ENCODE results near the gene ZSWIM4. TPM values are rescaled to one million over a fixed set of nuclear protein-coding genes. Genes with fewer than 3 reads are reported as not detected.

Gene ZSWIM4
- total RNA-seq, 1 experiment from 2014 or later: 7.9 TPM

- peak overlapping the region; percentile 52 for H3K4me3 ChIP-seq
- DNase-seq: no peak
- H3K36me3 ChIP-seq: no peaks in the 10 kb centered on the region
- H3K9me3 ChIP-seq: no peaks in the 10 kb centered on the region
- no peaks in the 10 kb centered on the region for H3K27me3 ChIP-seq
These were observed 71.3 kb downstream of the ZSWIM4 start for GRCh38 chr19:13866463-13867046.

- DNase-seq: no peak
These were observed 73.4 kb downstream of the ZSWIM4 start for GRCh38 chr19:13868663-13869062.

GRCh38 chr19:13869281-13869680 is 74.0 kb downstream of the ZSWIM4 start:
- Histone ChIP-seq H3K36me3 (no peaks in the 10 kb centered on the region), H3K4me3 (no peak overlapping the region), H3K27me3 (no peaks in the 10 kb centered on the region), H3K9me3 (no peaks in the 10 kb centered on the region)
- no peak for DNase-seq

More at GRCh38 chr19:13868663-13869062, 73.4 kb downstream of the ZSWIM4 start:
- Histone ChIP-seq H3K9me3 (no peaks in the 10 kb centered on the region), H3K27me3 (no peaks in the 10 kb centered on the region), H3K4me3 (no peak overlapping the region), H3K36me3 (no peaks in the 10 kb centered on the region)

GRCh38 chr19:13870873-13871272 is 75.6 kb downstream of the ZSWIM4 start:
- DNase-seq: no peak
- Histone ChIP-seq H3K9me3 (no peaks in the 10 kb centered on the region), H3K4me3 (no peak overlapping the region), H3K36me3 (no peaks in the 10 kb centered on the region), H3K27me3 (no peaks in the 10 kb centered on the region)

GRCh38 chr19:13872339-13872694 is 77.1 kb downstream of the ZSWIM4 start:
- H3K4me3 ChIP-seq: no peak overlapping the region

GRCh38 chr19:13872695-13873389 is 77.6 kb downstream of the ZSWIM4 start:
- Histone ChIP-seq H3K4me3 (no peak overlapping the region), H3K9me3 (no peaks in the 10 kb centered on the region), H3K36me3 (no peaks in the 10 kb centered on the region), H3K27me3 (no peaks in the 10 kb centered on the region)
- no peak for DNase-seq

More at GRCh38 chr19:13872339-13872694, 77.1 kb downstream of the ZSWIM4 start:
- no peak for DNase-seq
- H3K27me3 ChIP-seq: no peaks in the 10 kb centered on the region
- H3K9me3 ChIP-seq: no peaks in the 10 kb centered on the region
- H3K36me3 ChIP-seq: no peaks in the 10 kb centered on the region

GRCh38 chr19:13873834-13874515 is 78.7 kb downstream of the ZSWIM4 start:
- no peak for DNase-seq
- H3K36me3 ChIP-seq: no peaks in the 10 kb centered on the region
- no peaks in the 10 kb centered on the region for H3K27me3 ChIP-seq

GRCh38 chr19:13875824-13876223 is 80.6 kb downstream of the ZSWIM4 start:
- Histone ChIP-seq H3K27me3 (no peaks in the 10 kb centered on the region), H3K4me3 (no peak overlapping the region), H3K9me3 (no peaks in the 10 kb centered on the region), H3K36me3 (no peaks in the 10 kb centered on the region)
- DNase-seq: no peak

More at GRCh38 chr19:13873834-13874515, 78.7 kb downstream of the ZSWIM4 start:
- no peak overlapping the region for H3K4me3 ChIP-seq
- no peaks in the 10 kb centered on the region for H3K9me3 ChIP-seq

GRCh38 chr19:13876834-13877233 is 81.6 kb downstream of the ZSWIM4 start, which contains the start of gene NANOS3:
TSS of gene NANOS3 (plus strand) at chr19:13877134. CDS start at chr19:13877249, 115 bp downstream.
- no peaks in the 10 kb centered on the region for H3K27me3 ChIP-seq

GRCh38 chr19:13877303-13877702 is 82.1 kb downstream of the ZSWIM4 start:
- Histone ChIP-seq H3K36me3 (no peaks in the 10 kb centered on the region), H3K4me3 (no peak overlapping the region), H3K27me3 (no peaks in the 10 kb centered on the region), H3K9me3 (no peaks in the 10 kb centered on the region)
- DNase-seq: no peak

More at GRCh38 chr19:13876834-13877233, 81.6 kb downstream of the ZSWIM4 start, which contains the start of gene NANOS3:
- no peak within 1 kb of the TSS for H3K4me3 ChIP-seq
- DNase-seq: no peak
- no peaks in the 10 kb centered on the region for H3K9me3 ChIP-seq
- H3K36me3 ChIP-seq: no peaks in the 10 kb centered on the region

GRCh38 chr19:13880059-13881043 is 85.1 kb downstream of the ZSWIM4 start:
- H3K27me3 ChIP-seq: no peaks in the 10 kb centered on the region
- no peaks in the 10 kb centered on the region for H3K36me3 ChIP-seq
- peak overlapping the region; percentile 21 for H3K4me3 ChIP-seq
- H3K9me3 ChIP-seq: no peaks in the 10 kb centered on the region
- peak; percentile 99 for DNase-seq

GRCh38 chr19:13881251-13881691 is 86.0 kb downstream of the ZSWIM4 start:
- Histone ChIP-seq H3K27me3 (no peaks in the 10 kb centered on the region), H3K4me3 (no peak overlapping the region), H3K9me3 (no peaks in the 10 kb centered on the region), H3K36me3 (no peaks in the 10 kb centered on the region)
- no peak for DNase-seq

Other genes starting within 250 kb of the ZSWIM4 start
- gene MRI1, start 30.9 kb upstream of the ZSWIM4 start, total RNA-seq (2014; rRNA removed; shearing (Covaris generic); ENCODE audit: low replicate concordance): 27.8 and 37.2 TPM in 2 replicates
- 70.3 and 247 TPM in 2 replicates for gene C19orf53, start 21.0 kb upstream of the ZSWIM4 start, total RNA-seq (2014; rRNA removed; shearing (Covaris generic); ENCODE audit: low replicate concordance)
- not detected in 2 replicates for gene NANOS3, start 81.7 kb downstream of the ZSWIM4 start, total RNA-seq (2014; rRNA removed; shearing (Covaris generic); ENCODE audit: low replicate concordance)
- 5.1 and 8.4 TPM in 2 replicates for gene BRME1, start 110.7 kb downstream of the ZSWIM4 start, total RNA-seq (2014; rRNA removed; shearing (Covaris generic); ENCODE audit: low replicate concordance)
- 26.2 and 27.3 TPM in 2 replicates for gene CC2D1A, start 110.8 kb downstream of the ZSWIM4 start, total RNA-seq (2014; rRNA removed; shearing (Covaris generic); ENCODE audit: low replicate concordance)
- not detected in 2 replicates for gene PODNL1, start 143.0 kb downstream of the ZSWIM4 start, total RNA-seq (2014; rRNA removed; shearing (Covaris generic); ENCODE audit: low replicate concordance)
- gene DCAF15, start 157.1 kb downstream of the ZSWIM4 start, total RNA-seq (2014; rRNA removed; shearing (Covaris generic); ENCODE audit: low replicate concordance): 13.8 and 22.9 TPM in 2 replicates
- gene RFX1, start 210.9 kb downstream of the ZSWIM4 start, total RNA-seq (2014; rRNA removed; shearing (Covaris generic); ENCODE audit: low replicate concordance): 0.86 and 3.3 TPM in 2 replicates
- gene RLN3, start 232.7 kb downstream of the ZSWIM4 start, total RNA-seq (2014; rRNA removed; shearing (Covaris generic); ENCODE audit: low replicate concordance): not detected in 2 replicates
- gene IL27RA, start 236.3 kb downstream of the ZSWIM4 start, total RNA-seq (2014; rRNA removed; shearing (Covaris generic); ENCODE audit: low replicate concordance): 3.3 and 8.4 TPM in 2 replicates

Data from MG63 (cell line).